GM13976 (cell line): Measurements from ENCODE around the gene ITPK1.

Experiments
- DNase-seq: peaks from one replicate; pipeline ENCODE4 v3.0.0; 2012; ENCODE audit warnings: low spot score
- in situ Hi-C: fragments of 300-500 bp; cut with MboI; formaldehyde crosslinking; loops from one replicate; pipeline ENCODE4 v1.12.0; 2022; ENCODE audit warnings: low sequenced_read_pairs, mixed read lengths, inconsistent platforms; ENCODE audit not compliant: unreplicated experiment
- TF ChIP-seq, protein P1 (sequence below): IDR thresholded peaks from 2 replicates; pipeline ENCODE4 v1.5.1; 2012; ENCODE audit warnings: borderline replicate concordance, mild to moderate bottlenecking; ENCODE audit not compliant: insufficient read depth; ENCODE audit errors: extremely low read depth, missing control alignments, control extremely low read depth

ITPK1 gene

DNA sequence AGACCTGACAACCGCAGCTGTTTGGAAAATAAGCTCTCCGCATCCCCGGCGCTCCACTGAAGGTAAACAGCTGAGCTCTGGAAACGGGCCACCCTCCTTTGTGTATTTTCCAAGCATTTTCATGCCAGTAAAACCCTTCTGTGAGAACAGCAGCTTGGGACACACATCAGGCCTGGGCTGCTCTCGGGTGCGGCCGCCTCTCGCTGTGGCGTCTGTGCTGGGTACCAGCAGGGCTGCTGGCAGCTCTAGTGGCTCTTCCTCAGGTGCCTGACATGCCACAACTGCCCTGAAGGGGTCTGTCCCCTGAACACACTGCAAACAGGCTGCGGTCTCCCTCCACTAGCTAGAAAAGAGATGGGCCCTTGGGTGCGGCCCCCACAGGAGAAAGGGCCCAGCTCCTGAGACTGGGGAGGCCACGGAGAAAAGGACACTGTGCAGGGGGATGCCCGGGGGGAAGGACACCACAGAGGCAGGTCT is 96.3 kb downstream of the ITPK1 start:
- in situ Hi-C loops = no loop called here
- TF ChIP-seq, protein P1, sequence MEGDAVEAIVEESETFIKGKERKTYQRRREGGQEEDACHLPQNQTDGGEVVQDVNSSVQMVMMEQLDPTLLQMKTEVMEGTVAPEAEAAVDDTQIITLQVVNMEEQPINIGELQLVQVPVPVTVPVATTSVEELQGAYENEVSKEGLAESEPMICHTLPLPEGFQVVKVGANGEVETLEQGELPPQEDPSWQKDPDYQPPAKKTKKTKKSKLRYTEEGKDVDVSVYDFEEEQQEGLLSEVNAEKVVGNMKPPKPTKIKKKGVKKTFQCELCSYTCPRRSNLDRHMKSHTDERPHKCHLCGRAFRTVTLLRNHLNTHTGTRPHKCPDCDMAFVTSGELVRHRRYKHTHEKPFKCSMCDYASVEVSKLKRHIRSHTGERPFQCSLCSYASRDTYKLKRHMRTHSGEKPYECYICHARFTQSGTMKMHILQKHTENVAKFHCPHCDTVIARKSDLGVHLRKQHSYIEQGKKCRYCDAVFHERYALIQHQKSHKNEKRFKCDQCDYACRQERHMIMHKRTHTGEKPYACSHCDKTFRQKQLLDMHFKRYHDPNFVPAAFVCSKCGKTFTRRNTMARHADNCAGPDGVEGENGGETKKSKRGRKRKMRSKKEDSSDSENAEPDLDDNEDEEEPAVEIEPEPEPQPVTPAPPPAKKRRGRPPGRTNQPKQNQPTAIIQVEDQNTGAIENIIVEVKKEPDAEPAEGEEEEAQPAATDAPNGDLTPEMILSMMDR = no peak
- no peak for DNase-seq

DNA sequence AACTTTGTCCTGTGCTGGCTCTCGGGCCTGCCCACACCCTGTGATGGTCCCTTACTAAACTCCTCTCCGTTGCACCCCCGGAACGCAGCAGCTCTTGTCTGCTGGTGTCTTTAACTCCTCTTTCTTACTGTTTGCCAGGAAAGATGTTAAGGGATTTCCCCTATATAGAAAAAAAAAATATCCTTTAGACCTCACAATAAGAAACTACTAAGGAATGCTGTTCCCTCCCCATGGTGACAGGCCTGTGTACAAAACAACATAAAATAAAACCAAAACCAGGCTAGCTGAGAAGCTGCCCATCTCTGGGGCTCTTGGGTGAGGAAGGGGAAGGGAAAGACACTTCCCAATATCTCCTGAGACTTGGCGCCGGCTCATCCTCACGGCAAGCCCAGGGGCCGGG is 97.4 kb downstream of the ITPK1 start:
- TF ChIP-seq, protein P1 = no peak
- no peak for DNase-seq
- in situ Hi-C loops = no loop called here

DNA sequence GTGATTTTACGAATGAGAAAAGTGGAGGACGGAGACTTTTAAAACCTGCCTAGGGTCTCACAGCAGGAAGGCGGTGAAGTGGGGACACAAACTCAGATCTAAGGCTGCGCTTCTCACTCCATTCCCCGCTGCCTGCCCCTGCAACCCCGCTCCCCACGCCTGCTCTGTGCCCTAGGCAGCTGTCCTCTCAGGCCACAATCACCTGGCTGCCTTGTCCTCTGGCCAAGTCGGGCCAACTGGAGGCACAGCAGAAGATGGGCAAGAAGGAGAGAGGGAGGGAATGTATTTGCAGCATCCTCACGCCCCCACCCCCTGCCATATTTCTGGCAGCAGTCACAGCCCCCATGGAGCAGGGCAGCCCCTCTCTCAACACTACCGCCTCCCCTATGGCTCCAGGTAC is 97.8 kb downstream of the ITPK1 start:
- TF ChIP-seq, protein P1 = no peak
- DNase-seq = no peak
- in situ Hi-C loops = no loop called here

DNA sequence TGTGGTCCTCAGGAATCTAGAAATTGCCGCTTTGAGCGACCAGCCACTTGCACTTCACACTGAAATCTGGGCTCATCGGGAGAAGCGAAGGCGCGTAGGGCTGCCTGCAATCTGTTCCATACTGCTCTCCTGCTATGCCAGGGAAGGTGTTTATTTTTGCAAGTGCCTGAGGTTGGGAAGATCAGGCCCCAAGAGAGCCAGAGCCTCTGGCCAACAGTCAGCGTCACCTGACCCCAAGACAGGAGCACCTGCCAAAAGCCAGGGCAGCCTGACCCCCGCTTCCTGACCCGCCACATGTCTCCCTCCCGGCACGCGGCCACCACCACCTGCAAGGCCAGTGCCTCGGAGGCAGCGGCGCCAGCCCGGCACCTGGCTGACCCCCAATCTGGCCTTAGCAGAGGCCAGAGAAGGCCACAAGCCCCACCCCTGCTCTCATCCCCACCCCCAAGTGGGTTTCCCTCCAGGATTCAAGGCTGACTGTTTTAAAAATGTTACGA is 98.4 kb downstream of the ITPK1 start:
- no peak for DNase-seq
- in situ Hi-C loops = no loop called here
- TF ChIP-seq, protein P1 = no peak

DNA sequence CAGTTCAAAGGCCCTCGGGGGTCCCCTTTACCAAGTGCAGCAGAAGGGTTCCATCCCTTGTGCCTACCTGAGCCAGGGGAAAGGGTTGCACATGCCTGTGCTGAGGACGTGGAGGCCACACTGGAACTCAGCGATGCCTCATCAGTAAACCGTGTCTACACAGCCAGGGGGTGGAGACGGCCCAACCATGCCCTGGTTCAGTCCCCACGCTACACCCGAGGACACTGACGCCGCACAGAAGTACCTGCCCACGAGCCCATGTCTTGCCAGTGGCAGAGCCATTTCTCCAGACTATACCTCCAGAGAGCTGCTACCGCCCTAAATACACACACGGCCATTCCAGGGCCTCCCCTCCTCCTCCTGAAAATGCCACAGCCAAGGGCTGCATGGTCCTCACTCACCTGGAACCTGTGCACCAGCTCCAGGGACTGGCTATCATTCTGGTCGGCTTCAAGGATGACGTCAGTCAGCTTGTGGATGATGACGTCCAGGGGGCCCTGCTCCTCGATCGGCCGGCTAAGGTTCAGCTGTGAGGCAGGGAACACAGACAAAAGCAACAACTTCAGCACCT is 99.4 kb downstream of the ITPK1 start:
- DNase-seq = no peak
- TF ChIP-seq, protein P1 = no peak
- in situ Hi-C loops = no loop called here

DNA sequence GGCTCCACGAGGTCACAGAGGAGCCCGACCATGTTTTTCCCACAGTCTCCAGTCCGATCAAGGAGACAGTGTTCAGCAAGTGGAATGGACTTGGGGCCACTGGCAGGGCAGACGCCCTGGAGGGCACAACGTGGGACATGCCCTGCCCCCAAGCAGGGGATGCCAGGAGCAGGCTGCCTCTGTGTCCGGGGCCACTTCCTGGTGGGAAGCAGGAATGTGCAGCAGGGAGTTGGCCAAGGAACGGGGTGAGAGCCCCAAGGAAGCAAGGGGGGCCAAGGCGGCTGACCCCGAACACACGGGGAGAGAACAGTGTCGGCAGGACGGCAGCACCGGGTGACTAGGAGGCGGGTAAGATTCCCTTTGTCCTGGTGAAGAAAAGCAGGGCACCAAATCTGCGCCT is 100.2 kb downstream of the ITPK1 start:
- DNase-seq = no peak
- TF ChIP-seq, protein P1 = no peak
- in situ Hi-C loops = no loop called here
